ENCODE results near the gene SMPD3. TPM values are rescaled to one million over a fixed set of nuclear protein-coding genes. Genes with fewer than 3 reads are reported as not detected.

Gene SMPD3
- total and polyA plus RNA-seq, 2 of the 8 experiments (the other 6 are each of a cell fraction or from before 2014, with no cell fraction given), result 0.39 to 1.3 TPM

DNA sequence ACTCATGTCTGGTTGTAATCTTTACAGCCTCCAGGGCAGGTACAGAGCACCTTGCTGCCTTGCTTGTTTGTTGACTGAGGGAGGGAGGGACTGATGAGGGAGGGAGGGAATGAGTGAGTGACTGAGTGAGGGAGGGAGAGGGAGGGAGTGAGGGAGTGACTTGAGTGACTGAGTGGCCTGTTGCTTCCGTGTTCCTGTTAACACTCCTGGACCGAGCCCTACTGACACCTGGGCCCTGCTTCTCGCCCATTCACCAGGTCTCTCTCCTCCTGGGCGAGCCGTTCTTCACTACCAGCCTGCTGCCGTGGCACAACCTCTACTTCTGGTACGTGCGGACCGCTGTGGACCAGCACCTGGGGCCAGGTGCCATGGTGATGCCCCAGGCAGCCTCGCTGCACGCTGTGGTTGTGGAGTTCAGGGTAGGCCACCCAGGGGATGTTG lies 96.3 kb downstream of the SMPD3 start:
- no peak for FAIRE-seq
- Histone ChIP-seq H2BK5ac (ENCODE audit: low read depth, low read length) (no peak overlapping the region), H3K9me3 (ENCODE audit: insufficient read depth in 2 of 2, low read depth in 1 of 2, low read length in 1 of 2) (no peaks in the 10 kb centered on the region), H3K4me1 (replicated peaks in 1 of 4; ENCODE audit: control insufficient read depth in 3 of 4, insufficient read depth in 4 of 4, low read length in 3 of 4) (no peaks in the 10 kb centered on the region), H3K14ac (ENCODE audit: insufficient read length) (no peak overlapping the region), H3K4me2 (ENCODE audit: insufficient read depth in 1 of 2, low read depth in 2 of 2, low read length in 2 of 2) (no peak overlapping the region), H3K27ac (ENCODE audit: low read depth, low read length) (no peak overlapping the region), H3K36me3 (ENCODE audit: control insufficient read depth in 2 of 4, insufficient read depth in 4 of 4, low read length in 3 of 4) (peaks cover 11 to 41% (median 21%) of the 10 kb centered on the region in 4 experiments; a peak in 7 of 8 replicates), H2AFZ (ENCODE audit: low read length) (no peak overlapping the region), H2BK12ac (ENCODE audit: low read depth, low read length) (0 out of 2 replicates have a peak overlapping the region, but pooled peaks have one; percentile 9), H2BK15ac (ENCODE audit: low read length) (no peak overlapping the region), H4K8ac (ENCODE audit: extremely low read depth, insufficient read depth, low read length) (no peak overlapping the region), H2BK20ac (ENCODE audit: low read length) (no peak overlapping the region), H3K56ac (replicated peaks; ENCODE audit: insufficient read length, low read depth, low read length) (no peak overlapping the region), H3K23ac (ENCODE audit: insufficient read length) (no peak overlapping the region), H3K79me1 (ENCODE audit: low read depth, low read length) (0 out of 2 replicates have a peak, but pooled peaks cover 1% of the 10 kb centered on the region), H3K27me3 (replicated peaks in 1 of 4; ENCODE audit: control insufficient read depth in 3 of 4, extremely low read depth in 1 of 4, insufficient read depth in 3 of 4, low read length in 3 of 4) (no peaks in the 10 kb centered on the region; a peak in 1 of 7 replicates), H4K20me1 (replicated peaks in 1 of 2; ENCODE audit: control insufficient read depth in 1 of 2, insufficient read depth in 2 of 2, low read length in 2 of 2) (peaks cover 0 to 12% of the 10 kb centered on the region in 2 experiments), H2BK120ac (replicated peaks; ENCODE audit: low read depth, low read length) (no peak overlapping the region), H3K4ac (replicated peaks; ENCODE audit: insufficient read length, low read depth, low read length) (no peak overlapping the region), H3K79me2 (ENCODE audit: control insufficient read depth in 1 of 2, insufficient read depth in 2 of 2, low read length in 2 of 2) (no peaks in the 10 kb centered on the region), H3K18ac (ENCODE audit: extremely low read depth, low read length) (no peak overlapping the region), H4K91ac (replicated peaks; ENCODE audit: insufficient read length, low read length) (no peak overlapping the region), H3K4me3 (ENCODE audit: extremely low read depth in 1 of 4, insufficient read depth in 2 of 4, low read depth in 3 of 4, low read length in 4 of 4) (no peak overlapping the region), H2AK5ac (ENCODE audit: low read depth, low read length) (no peak overlapping the region), H3K23me2 (ENCODE audit: low read depth, low read length) (no peaks in the 10 kb centered on the region), H4K5ac (ENCODE audit: insufficient read length, low read depth, low read length) (no peak overlapping the region), H3K9ac (replicated peaks in 1 of 4; ENCODE audit: extremely low read depth in 1 of 4, low read depth in 3 of 4, low read length in 3 of 4) (no peak overlapping the region)
- DNase-seq (ENCODE audit: low read depth in 1 of 2, low spot score in 2 of 2), result no peak
- WGBS, 2 experiments (ENCODE audit: extremely low coverage in 1 of 2, insufficient coverage in 1 of 2, insufficient read length in 1 of 2, insufficient replicate concordance in 2 of 2, low coverage in 1 of 2, low lambda C conversion rate in 2 of 2, missing lambda C conversion rate in 1 of 2), result 96% methylated on average over 8 of the region's 11 CpGs; no CpG with 5 or more reads in 1 of the 2 experiments
- CTCF ChIA-PET (ENCODE audit: partially characterized antibody), result interaction anchor here (1.4 to 6.2 kb wide), 3 partner anchors 14 to 90 kb away, joined by 4 to 95 read pairs (median 31); partner anchors contain the start of gene SLC7A6
- POLR2A ChIA-PET (ENCODE audit: partially characterized antibody), result interaction anchor here (1.2 kb wide), 1 partner anchor 33 kb away, joined by 3 read pairs; no protein-coding TSS in a partner anchor
- TF ChIP-seq NRF1 (IDR thresholded peaks at IDR 0.05; ENCODE audit: low read depth, low read length), result no peak
- TF ChIP-seq SRF (IDR thresholded peaks at IDR 0.05; ENCODE audit: low read depth, low read length), result no peak
- TF ChIP-seq TBP (IDR thresholded peaks at IDR 0.05; ENCODE audit: low read depth, low read length), result no peak
- TF ChIP-seq, protein P1, sequence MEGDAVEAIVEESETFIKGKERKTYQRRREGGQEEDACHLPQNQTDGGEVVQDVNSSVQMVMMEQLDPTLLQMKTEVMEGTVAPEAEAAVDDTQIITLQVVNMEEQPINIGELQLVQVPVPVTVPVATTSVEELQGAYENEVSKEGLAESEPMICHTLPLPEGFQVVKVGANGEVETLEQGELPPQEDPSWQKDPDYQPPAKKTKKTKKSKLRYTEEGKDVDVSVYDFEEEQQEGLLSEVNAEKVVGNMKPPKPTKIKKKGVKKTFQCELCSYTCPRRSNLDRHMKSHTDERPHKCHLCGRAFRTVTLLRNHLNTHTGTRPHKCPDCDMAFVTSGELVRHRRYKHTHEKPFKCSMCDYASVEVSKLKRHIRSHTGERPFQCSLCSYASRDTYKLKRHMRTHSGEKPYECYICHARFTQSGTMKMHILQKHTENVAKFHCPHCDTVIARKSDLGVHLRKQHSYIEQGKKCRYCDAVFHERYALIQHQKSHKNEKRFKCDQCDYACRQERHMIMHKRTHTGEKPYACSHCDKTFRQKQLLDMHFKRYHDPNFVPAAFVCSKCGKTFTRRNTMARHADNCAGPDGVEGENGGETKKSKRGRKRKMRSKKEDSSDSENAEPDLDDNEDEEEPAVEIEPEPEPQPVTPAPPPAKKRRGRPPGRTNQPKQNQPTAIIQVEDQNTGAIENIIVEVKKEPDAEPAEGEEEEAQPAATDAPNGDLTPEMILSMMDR (IDR thresholded peaks at IDR 0.05; ENCODE audit: control extremely low read depth in 1 of 3, insufficient read depth in 1 of 3, low read depth in 1 of 3, low read length in 3 of 3), result no peak
- TF ChIP-seq, protein P2, sequence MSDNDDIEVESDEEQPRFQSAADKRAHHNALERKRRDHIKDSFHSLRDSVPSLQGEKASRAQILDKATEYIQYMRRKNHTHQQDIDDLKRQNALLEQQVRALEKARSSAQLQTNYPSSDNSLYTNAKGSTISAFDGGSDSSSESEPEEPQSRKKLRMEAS (IDR thresholded peaks at IDR 0.05), result no peak
- no peak for TF ChIP-seq CHD1 (IDR thresholded peaks at IDR 0.05; ENCODE audit: low read depth, low read length)
- TF ChIP-seq BCL11A (IDR thresholded peaks at IDR 0.05; ENCODE audit: low read depth in 2 of 2, low read length in 2 of 2), result no peak
- no peak for TF ChIP-seq SUZ12 (IDR thresholded peaks at IDR 0.05; ENCODE audit: low read length)
- TF ChIP-seq CEBPB (IDR thresholded peaks at IDR 0.05; ENCODE audit: low read depth, low read length), result no peak
